K562 (cell line): Measurements from ENCODE around the gene DHRS12. TPM values are rescaled to one million over a fixed set of nuclear protein-coding genes. Genes with fewer than 3 reads are reported as not detected.

Experiments
- ATAC-seq: fragments of 200-7000 bp; cut with Tn5 transposase; 3 replicates; pipeline ENCODE4 v1.9.1; 2020; ENCODE audit warnings: moderate library complexity
- BruUV-seq: library from RNA; stranded (reverse); fragments of 400-500 nt; replicated peaks from 2 replicates; lab custom pipeline; 2021; lab: Mats Ljungman, UMichigan
- CTCF ChIA-PET: fragments of 300-600 bp; formaldehyde crosslinking; extraction: SDS; loops from one replicate; lab custom pipeline; 2021; ENCODE audit warnings: low intra/inter-chr PET ratio; lab: Yijun Ruan, JAX
- POLR2A ChIA-PET: fragments of 300-600, 350-650 bp; sonication (Branson Sonifier 250); formaldehyde crosslinking; extraction: SDS; loops from one replicate; lab custom pipeline; 2021; ENCODE audit warnings: antibody characterized with exemption, inconsistent platforms; lab: Yijun Ruan, JAX
- DNase-seq, 4 experiments: peaks; one replicate each; pipeline versions ENCODE4 v3.0.0 to v3.0.0-alpha.2; 2011 to 2018; ENCODE audit warnings: low spot score in 3 of 4, mixed read lengths in 3 of 4; ENCODE audit errors: extremely low read depth in 1 of 4
- FAIRE-seq: peaks from 2 replicates; lab custom pipeline; 2011; peaks lifted over from hg19 to GRCh38; lab: Jason Lieb, UNC
- H2AFZ ChIP-seq: 2 replicates; pipeline ENCODE4 v1.6.0; 2011; ENCODE audit warnings: low read depth, low read length, control low read depth, inconsistent platforms
- H3K27ac ChIP-seq: fragments of 200-600 bp; 3 replicates; pipeline ENCODE4 v1.8.0; 2011; ENCODE audit warnings: low read depth, mild to moderate bottlenecking, control low read depth, inconsistent platforms, low read length, moderate library complexity, mixed read lengths; ENCODE audit errors: extremely low read depth
- H3K27me3 ChIP-seq, 2 experiments: fragments of 300-600 bp in 1 of 2; 2 replicates in 1 of 2; 3 replicates in 1 of 2; pipeline versions ENCODE4 v1.6.0 to v1.8.0; 2011; ENCODE audit warnings: inconsistent platforms in 2 of 2, low read length in 2 of 2, mild to moderate bottlenecking in 1 of 2, mixed read lengths in 1 of 2, moderate library complexity in 1 of 2; ENCODE audit not compliant: control insufficient read depth in 2 of 2, insufficient read depth in 2 of 2
- H3K36me3 ChIP-seq: fragments of 300-600 bp; 3 replicates; pipeline ENCODE4 v1.8.0; 2011; ENCODE audit warnings: mild to moderate bottlenecking, low read length, inconsistent platforms; ENCODE audit not compliant: control insufficient read depth, insufficient read depth
- H3K4me1 ChIP-seq, 2 experiments: fragments of 200-600 bp in 1 of 2; replicated peaks in 1 of 2; 2 replicates in 1 of 2; 3 replicates in 1 of 2; pipeline versions ENCODE4 v1.5.1 to v1.8.0; 2011; ENCODE audit warnings: inconsistent platforms in 2 of 2, low read length in 2 of 2, mild to moderate bottlenecking in 1 of 2, mixed read lengths in 1 of 2, moderate library complexity in 1 of 2; ENCODE audit not compliant: control insufficient read depth in 2 of 2, insufficient read depth in 2 of 2
- H3K4me2 ChIP-seq: 2 replicates; pipeline ENCODE4 v1.6.1; 2011; ENCODE audit warnings: low read length, control low read depth, inconsistent platforms, mixed read lengths; ENCODE audit not compliant: insufficient read depth
- H3K4me3 ChIP-seq: fragments of 200-600 bp; sonication (generic), shearing (Covaris generic); 2 replicates; pipeline ENCODE4 v1.5.1; 2016; ENCODE audit warnings: control low read depth, inconsistent platforms
- H3K79me2 ChIP-seq: fragments of 200-600 bp; 3 replicates; pipeline ENCODE4 v1.8.0; 2011; ENCODE audit warnings: low read length, inconsistent platforms; ENCODE audit not compliant: control insufficient read depth, insufficient read depth
- H3K9ac ChIP-seq, 2 experiments: 2 replicates each; pipeline versions ENCODE4 v1.6.0 to v1.6.1; 2011; ENCODE audit warnings: low read depth in 2 of 2, low read length in 2 of 2, control low read depth in 1 of 2, inconsistent platforms in 1 of 2, mild to moderate bottlenecking in 1 of 2, mixed read lengths in 1 of 2; ENCODE audit not compliant: insufficient read depth in 1 of 2
- H3K9me1 ChIP-seq: one replicate; pipeline ENCODE4 v1.6.0; 2011; ENCODE audit warnings: inconsistent platforms, mild to moderate bottlenecking, low read length, moderate library complexity; ENCODE audit not compliant: control insufficient read depth, insufficient read depth
- H3K9me3 ChIP-seq: replicated peaks from 2 replicates; pipeline ENCODE4 v1.5.1; 2011; ENCODE audit warnings: low read depth, low read length, inconsistent platforms; ENCODE audit not compliant: control insufficient read depth, insufficient read depth
- H4K20me1 ChIP-seq: replicated peaks from 2 replicates; pipeline ENCODE4 v1.6.1; 2011; ENCODE audit warnings: low read length, inconsistent platforms, mixed read lengths; ENCODE audit not compliant: control insufficient read depth, insufficient read depth
- ARHGAP35 ChIP-seq: fragments of 450-650 bp; IDR thresholded peaks from 2 replicates; pipeline ENCODE4 v1.6.1; 2018; ENCODE audit not compliant: partially characterized antibody
- E2F4 ChIP-seq: sonication (generic); formaldehyde crosslinking; IDR thresholded peaks from 2 replicates; pipeline ENCODE4 v1.8.0; 2022; ENCODE audit warnings: mild to moderate bottlenecking, low read depth, missing genetic modification reagents
- MAFK ChIP-seq: IDR thresholded peaks from 2 replicates; pipeline ENCODE4 v1.6.1; 2011; ENCODE audit warnings: low read length, improper control_type of control experiment
- RBM34 ChIP-seq: fragments of 200-400 bp; formaldehyde crosslinking; IDR thresholded peaks from 2 replicates; pipeline ENCODE4 v1.6.1; 2018; ENCODE audit warnings: low read length, borderline replicate concordance; ENCODE audit not compliant: insufficient read depth
- RHOXF2B ChIP-seq: fragments of 250-450 bp; sonication (Bioruptor Pico); conservative IDR thresholded peaks from 2 replicates; pipeline ENCODE4 v1.5.1; 2021
- ZNF277 ChIP-seq: fragments of 250-450 bp; sonication (Bioruptor Pico); IDR thresholded peaks from 2 replicates; pipeline ENCODE4 v1.8.0; 2022; ENCODE audit warnings: inconsistent platforms, mild to moderate bottlenecking, moderate library complexity, borderline replicate concordance
- ZNF668 ChIP-seq: fragments of 250-450 bp; sonication (Bioruptor Pico); IDR thresholded peaks from 2 replicates; pipeline ENCODE4 v1.8.0; 2022; ENCODE audit warnings: mild to moderate bottlenecking, inconsistent platforms
- WGBS: fragments of 100-300 bp; shearing (Covaris generic); methylation state at CpG from one replicate; pipeline ENCODE4 v1.1.6; 2016; ENCODE audit warnings: low coverage, mixed read lengths; ENCODE audit not compliant: insufficient coverage; ENCODE audit errors: missing lambda C conversion rate; 5-methylcytosine and 5-hydroxymethylcytosine counted together
- in situ Hi-C: fragments of 300-500 bp; cut with MboI; formaldehyde crosslinking; loops from 4 replicates; pipeline ENCODE4 v1.15.0; 2018; ENCODE audit warnings: inconsistent platforms, mixed read lengths
- intact Hi-C: fragments of 100-400 bp; cut with micrococcal nuclease; formaldehyde crosslinking; loops from 2 replicates; pipeline ENCODE4 v1.14.2; 2022
- polyA plus RNA-seq, 8 experiments: library from polyadenylated mRNA; depleted of rRNA in 4 of 8; stranded (reverse) in 5 of 8; unstranded in 3 of 8; fragments of >200 nt; fragmentation: Nextera tagmentation in 2 of 8; fragmentation: Illumina TruSeq in 1 of 8; extraction: Ambion mirVana in 2 of 8; extraction: Trizol in 1 of 8; gene quantifications; 2 replicates each; pipeline versions ENCODE4 v1.2.1 to v1.2.3, GENCODE V29; 2011 to 2014; ENCODE audit warnings: inconsistent platforms in 1 of 8, missing spikeins in 1 of 8
- total RNA-seq, 7 experiments: library from RNA; depleted of rRNA in 6 of 7; stranded (reverse); fragments of >200 nt in 6 of 7; fragmentation: Illumina TruSeq in 2 of 7; extraction: Trizol in 2 of 7; gene quantifications; 2 replicates each; pipeline versions ENCODE4 v1.2.1 to v1.2.3, GENCODE V29; 2011 to 2021; ENCODE audit warnings: low replicate concordance in 1 of 7

The DHRS12 gene
- total and polyA plus RNA-seq, 9 of the 15 experiments (the other 6 are each of a cell fraction or from before 2014, with no cell fraction given): 0.62 to 2.7 (median 0.98) TPM

GRCh38 chr13:51728972-51729371 lies 75.0 kb downstream of the DHRS12 start (continued):
- TF ChIP-seq E2F4 (no peak), RBM34 (no peak), ZNF277 (CRISPR knock-in tag) (no peak), RHOXF2B (CRISPR knock-in tag) (no peak)
- TF ChIP-seq, all 486 proteins: peak for 0

- intact Hi-C loops: no loop called here
Measured at GRCh38 chr13:51728275-51728673, 75.7 kb downstream of the DHRS12 start.

More at GRCh38 chr13:51728275-51728673, 75.7 kb downstream of the DHRS12 start:
- no peak overlapping the region for H2AFZ ChIP-seq
- ChIA-PET POLR2A (no interaction called here), CTCF (no interaction called here)
- in situ Hi-C loops: no loop called here
- H4K20me1 ChIP-seq: no peaks in the 10 kb centered on the region
- no peak overlapping the region for H3K4me3 ChIP-seq
- no peaks in the 10 kb centered on the region for H3K79me2 ChIP-seq
- no peak overlapping the region for H3K4me2 ChIP-seq
- no peaks in the 10 kb centered on the region for H3K27me3 ChIP-seq
- no peaks in the 10 kb centered on the region for H3K9me1 ChIP-seq
- ATAC-seq (no peak), FAIRE-seq (no peak), DNase-seq (no peak)
- H3K4me1 ChIP-seq: no peaks in the 10 kb centered on the region
- TF ChIP-seq ARHGAP35 (no peak), MAFK (no peak), ZNF668 (CRISPR knock-in tag) (no peak)
- H3K36me3 ChIP-seq: peaks cover 5% of the 10 kb centered on the region; the same call in 1 of the 3 replicates
- no peak overlapping the region for H3K27ac ChIP-seq
- no peaks in the 10 kb centered on the region for H3K9me3 ChIP-seq
- H3K9ac ChIP-seq: no peak overlapping the region
- BruUV-seq: no TSS peak
- 62% methylated on average over 4 of the region's 4 CpGs for WGBS
